Measurements from ENCODE around the gene SPI1. TPM values are rescaled to one million over a fixed set of nuclear protein-coding genes. Genes with fewer than 3 reads are reported as not detected.

Gene SPI1
- total and polyA plus RNA-seq, 2 donors (not counting 1 experiment from before 2014, with no cell fraction given), result 98.3 to 119 TPM

DNA sequence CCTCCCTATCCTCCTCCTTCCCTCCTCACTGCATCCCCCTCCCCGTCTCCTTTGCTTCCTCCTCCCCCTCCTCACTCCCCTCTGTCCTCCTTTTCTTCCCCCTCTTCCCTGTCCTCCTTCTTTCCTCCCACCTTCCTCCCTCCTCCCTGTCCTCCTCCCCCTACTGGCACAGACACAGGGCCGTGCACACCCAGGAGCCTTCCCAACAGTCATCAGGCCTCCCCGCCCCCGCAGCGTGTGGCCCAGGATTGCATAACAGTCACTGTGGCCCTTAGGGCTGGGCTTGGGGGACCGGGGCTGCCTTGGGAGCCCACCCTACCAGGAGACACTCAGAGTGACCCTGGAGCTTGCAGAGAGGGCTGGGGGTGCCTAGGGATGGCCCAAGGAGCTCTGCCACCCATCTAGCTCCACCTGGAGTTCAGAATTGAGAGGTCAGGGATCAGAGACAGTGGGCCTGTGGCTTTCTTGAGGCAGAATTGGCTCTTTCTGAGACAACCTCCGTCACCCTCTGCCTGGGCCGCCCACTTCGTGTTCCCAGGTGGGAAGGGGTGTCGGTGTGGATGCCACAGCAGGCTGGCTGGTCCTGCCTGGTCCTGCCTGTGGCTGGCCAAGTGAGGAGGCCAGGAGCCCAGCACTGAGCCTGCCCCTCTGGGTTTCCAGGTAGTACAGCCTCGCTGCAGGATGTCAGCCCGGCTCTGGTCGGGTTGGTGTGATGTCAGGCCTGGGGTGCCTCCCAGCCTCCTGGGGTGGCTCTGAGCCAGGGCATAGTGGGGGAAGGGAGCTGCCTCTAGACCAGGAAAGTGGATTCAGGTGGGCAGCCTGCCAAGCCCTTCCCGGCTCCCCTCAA lies 1.6 kb downstream of the SPI1 start:
- Mint-ChIP-seq H3K4me1 (peaks cover 42% of the 10 kb centered on the region), H3K27me3 (no peaks in the 10 kb centered on the region), H3K9me3 (ENCODE audit: insufficient read depth) (no peaks in the 10 kb centered on the region), H3K4me3 (peak overlapping the region; percentile 92), H3K27ac (no peak overlapping the region)
- Histone ChIP-seq H3K27ac (ENCODE audit: low read length in 2 of 2) (peak overlapping the region; percentile 96 to 97), H3K9me3 (ENCODE audit: control extremely low read depth in 1 of 3, control insufficient read depth in 2 of 3, insufficient read depth in 1 of 3, low read length in 2 of 3) (no peaks in the 10 kb centered on the region), H2AFZ (ENCODE audit: insufficient read depth, low read depth, low read length, poor library complexity, severe bottlenecking) (no peak overlapping the region), H3K27me3 (replicated peaks in 1 of 4; ENCODE audit: control extremely low read depth in 1 of 4, control insufficient read depth in 3 of 4, insufficient read depth in 4 of 4, low read length in 3 of 4) (no peaks in the 10 kb centered on the region), H3K4me3 (ENCODE audit: control extremely low read depth in 1 of 5, extremely low read depth in 1 of 5, insufficient read depth in 1 of 5, low read depth in 2 of 5, low read length in 4 of 5) (peak overlapping the region; percentile 47 to 99 (median 91)), H3K4me2 (replicated peaks; ENCODE audit: low read depth, low read length, poor library complexity, severe bottlenecking) (peak overlapping the region; percentile 100), H4K20me1 (ENCODE audit: control insufficient read depth, insufficient read depth, low read length, poor library complexity, severe bottlenecking) (peaks cover 45% of the 10 kb centered on the region), H3K79me2 (ENCODE audit: control insufficient read depth, insufficient read depth, low read length) (peaks cover 98% of the 10 kb centered on the region), H3K36me3 (replicated peaks in 1 of 2; ENCODE audit: control extremely low read depth in 1 of 2, control insufficient read depth in 1 of 2, extremely low read depth in 1 of 2, insufficient read depth in 2 of 2, low read length in 1 of 2) (peaks cover 0 to 34% of the 10 kb centered on the region in 2 experiments), H3K4me1 (ENCODE audit: control insufficient read depth in 2 of 2, insufficient read depth in 2 of 2, low read length in 2 of 2) (peaks cover 45 to 51% of the 10 kb centered on the region in 2 donors), H3K9ac (ENCODE audit: low read length) (peak overlapping the region; percentile 99)
- no peak for TF ChIP-seq EZH2 (IDR thresholded peaks at IDR 0.05; ENCODE audit: borderline replicate concordance, insufficient read depth, low read depth, low read length, poor library complexity, severe bottlenecking)
- TF ChIP-seq, protein P1, sequence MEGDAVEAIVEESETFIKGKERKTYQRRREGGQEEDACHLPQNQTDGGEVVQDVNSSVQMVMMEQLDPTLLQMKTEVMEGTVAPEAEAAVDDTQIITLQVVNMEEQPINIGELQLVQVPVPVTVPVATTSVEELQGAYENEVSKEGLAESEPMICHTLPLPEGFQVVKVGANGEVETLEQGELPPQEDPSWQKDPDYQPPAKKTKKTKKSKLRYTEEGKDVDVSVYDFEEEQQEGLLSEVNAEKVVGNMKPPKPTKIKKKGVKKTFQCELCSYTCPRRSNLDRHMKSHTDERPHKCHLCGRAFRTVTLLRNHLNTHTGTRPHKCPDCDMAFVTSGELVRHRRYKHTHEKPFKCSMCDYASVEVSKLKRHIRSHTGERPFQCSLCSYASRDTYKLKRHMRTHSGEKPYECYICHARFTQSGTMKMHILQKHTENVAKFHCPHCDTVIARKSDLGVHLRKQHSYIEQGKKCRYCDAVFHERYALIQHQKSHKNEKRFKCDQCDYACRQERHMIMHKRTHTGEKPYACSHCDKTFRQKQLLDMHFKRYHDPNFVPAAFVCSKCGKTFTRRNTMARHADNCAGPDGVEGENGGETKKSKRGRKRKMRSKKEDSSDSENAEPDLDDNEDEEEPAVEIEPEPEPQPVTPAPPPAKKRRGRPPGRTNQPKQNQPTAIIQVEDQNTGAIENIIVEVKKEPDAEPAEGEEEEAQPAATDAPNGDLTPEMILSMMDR (IDR thresholded peaks at IDR 0.05), result no peak
- DNase-seq, result peak; percentile 44
- ChIA-PET CTCF (interaction anchor here (0.7 to 2.6 kb wide), 8 partner anchors 14 to 35 kb away, joined by 3 to 18 read pairs (median 4); partner anchors contain the start of gene SLC39A13), POLR2A (interaction anchor here (0.6 to 4.1 kb wide), 7 partner anchors 17 to 162 kb away, joined by 3 to 50 read pairs (median 12); partner anchors contain the start of gene DDB2)
- intact Hi-C loops (cut with micrococcal nuclease), result loop anchor here (10.0 kb wide), 1 partner anchor 52 kb away; no protein-coding TSS in a partner anchor
- WGBS (ENCODE audit: insufficient coverage), result 6% methylated on average over 13 of the region's 14 CpGs
- ATAC-seq (ENCODE audit: low read depth), result no peak

All from B cell (primary cell).